ENCODE measurements around the gene IL2. TPM values are rescaled to one million over a fixed set of nuclear protein-coding genes. Genes with fewer than 3 reads are reported as not detected.

The IL2 gene
- total RNA-seq, 1 experiment from 2014 or later, result 0.61 TPM

DNA sequence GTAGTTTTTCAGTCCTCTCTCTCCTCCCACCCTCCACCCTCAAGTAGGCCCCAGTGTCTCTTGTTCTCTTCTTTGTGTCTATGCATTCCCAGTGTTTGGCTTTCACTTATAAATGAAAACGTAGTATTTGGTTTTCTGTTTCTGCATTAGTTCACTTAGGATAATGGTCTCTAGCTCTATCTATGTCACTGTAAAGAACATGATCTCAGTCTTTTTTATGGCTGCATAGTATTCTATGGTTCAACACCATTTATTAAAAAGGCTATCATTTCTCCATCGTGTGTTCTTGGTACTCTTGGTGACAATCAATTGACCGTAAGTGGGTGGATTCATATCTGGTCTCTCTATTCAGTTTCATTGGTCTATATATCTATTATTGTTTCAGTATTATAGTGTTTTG lies 18.7 kb upstream of the IL2 start:
- Mint-ChIP-seq H3K4me1 (no peaks in the 10 kb centered on the region), H3K9me3 (peaks cover 11% of the 10 kb centered on the region), H3K36me3 (no peaks in the 10 kb centered on the region), H3K27ac (no peak overlapping the region), H3K27me3 (ENCODE audit: low read depth) (no peaks in the 10 kb centered on the region), H3K4me3 (no peak overlapping the region)
- ATAC-seq, result no peak
- ChIA-PET POLR2A (no interaction called here), CTCF (no interaction called here)
- no peak for TF ChIP-seq FOXJ3 (CRISPR knock-in tag; IDR thresholded peaks at IDR 0.05; ENCODE audit: borderline replicate concordance)
- no peak for TF ChIP-seq ETV6 (CRISPR knock-in tag; IDR thresholded peaks at IDR 0.05)
- DNase-seq (ENCODE audit: low spot score), result no peak

DNA sequence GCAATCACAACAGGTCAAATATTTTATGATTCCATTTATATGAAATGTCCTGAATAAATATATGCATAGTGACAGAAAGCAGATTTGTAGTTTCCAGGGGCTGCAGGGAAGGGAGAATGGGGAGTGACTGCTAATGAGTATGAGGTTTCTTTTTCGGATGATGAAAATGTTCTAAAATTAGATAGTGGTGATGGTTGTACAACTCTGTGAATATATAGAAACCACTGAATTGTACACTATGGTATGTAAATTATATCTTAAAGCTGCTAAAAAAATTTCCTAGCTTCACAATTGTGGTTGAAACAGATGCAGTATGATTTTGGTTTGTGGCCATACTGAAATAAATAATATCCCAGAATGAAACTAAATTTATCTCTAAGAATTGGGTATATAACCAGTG lies 12.9 kb upstream of the IL2 start:
- Mint-ChIP-seq H3K27ac (no peak overlapping the region), H3K4me1 (no peaks in the 10 kb centered on the region), H3K9me3 (peaks cover 48% of the 10 kb centered on the region), H3K36me3 (peaks cover 7% of the 10 kb centered on the region; the same call in 1 of the 2 replicates), H3K4me3 (no peak overlapping the region), H3K27me3 (ENCODE audit: low read depth) (no peaks in the 10 kb centered on the region)
- CTCF ChIA-PET, result no interaction called here
- TF ChIP-seq ZNF317 (CRISPR knock-in tag; IDR thresholded peaks at IDR 0.05; ENCODE audit: borderline replicate concordance, low read depth), result no peak
- no peak for TF ChIP-seq CBFB (CRISPR knock-in tag; IDR thresholded peaks at IDR 0.05; ENCODE audit: low read depth)
- TF ChIP-seq ZNF671 (CRISPR knock-in tag; IDR thresholded peaks at IDR 0.05), result no peak
- TF ChIP-seq, protein P1, sequence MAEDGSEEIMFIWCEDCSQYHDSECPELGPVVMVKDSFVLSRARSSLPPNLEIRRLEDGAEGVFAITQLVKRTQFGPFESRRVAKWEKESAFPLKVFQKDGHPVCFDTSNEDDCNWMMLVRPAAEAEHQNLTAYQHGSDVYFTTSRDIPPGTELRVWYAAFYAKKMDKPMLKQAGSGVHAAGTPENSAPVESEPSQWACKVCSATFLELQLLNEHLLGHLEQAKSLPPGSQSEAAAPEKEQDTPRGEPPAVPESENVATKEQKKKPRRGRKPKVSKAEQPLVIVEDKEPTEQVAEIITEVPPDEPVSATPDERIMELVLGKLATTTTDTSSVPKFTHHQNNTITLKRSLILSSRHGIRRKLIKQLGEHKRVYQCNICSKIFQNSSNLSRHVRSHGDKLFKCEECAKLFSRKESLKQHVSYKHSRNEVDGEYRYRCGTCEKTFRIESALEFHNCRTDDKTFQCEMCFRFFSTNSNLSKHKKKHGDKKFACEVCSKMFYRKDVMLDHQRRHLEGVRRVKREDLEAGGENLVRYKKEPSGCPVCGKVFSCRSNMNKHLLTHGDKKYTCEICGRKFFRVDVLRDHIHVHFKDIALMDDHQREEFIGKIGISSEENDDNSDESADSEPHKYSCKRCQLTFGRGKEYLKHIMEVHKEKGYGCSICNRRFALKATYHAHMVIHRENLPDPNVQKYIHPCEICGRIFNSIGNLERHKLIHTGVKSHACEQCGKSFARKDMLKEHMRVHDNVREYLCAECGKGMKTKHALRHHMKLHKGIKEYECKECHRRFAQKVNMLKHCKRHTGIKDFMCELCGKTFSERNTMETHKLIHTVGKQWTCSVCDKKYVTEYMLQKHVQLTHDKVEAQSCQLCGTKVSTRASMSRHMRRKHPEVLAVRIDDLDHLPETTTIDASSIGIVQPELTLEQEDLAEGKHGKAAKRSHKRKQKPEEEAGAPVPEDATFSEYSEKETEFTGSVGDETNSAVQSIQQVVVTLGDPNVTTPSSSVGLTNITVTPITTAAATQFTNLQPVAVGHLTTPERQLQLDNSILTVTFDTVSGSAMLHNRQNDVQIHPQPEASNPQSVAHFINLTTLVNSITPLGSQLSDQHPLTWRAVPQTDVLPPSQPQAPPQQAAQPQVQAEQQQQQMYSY (CRISPR knock-in tag; IDR thresholded peaks at IDR 0.05), result no peak
- TF ChIP-seq NR2C2 (CRISPR knock-in tag; IDR thresholded peaks at IDR 0.05), result no peak
- TF ChIP-seq ATF1 (CRISPR knock-in tag; IDR thresholded peaks at IDR 0.05), result no peak
- TF ChIP-seq, protein P2, sequence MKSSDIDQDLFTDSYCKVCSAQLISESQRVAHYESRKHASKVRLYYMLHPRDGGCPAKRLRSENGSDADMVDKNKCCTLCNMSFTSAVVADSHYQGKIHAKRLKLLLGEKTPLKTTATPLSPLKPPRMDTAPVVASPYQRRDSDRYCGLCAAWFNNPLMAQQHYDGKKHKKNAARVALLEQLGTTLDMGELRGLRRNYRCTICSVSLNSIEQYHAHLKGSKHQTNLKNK (CRISPR knock-in tag; IDR thresholded peaks at IDR 0.05), result no peak
- no peak for TF ChIP-seq ZNF263 (CRISPR knock-in tag; IDR thresholded peaks at IDR 0.05; ENCODE audit: low read depth)
- TF ChIP-seq, protein P3, sequence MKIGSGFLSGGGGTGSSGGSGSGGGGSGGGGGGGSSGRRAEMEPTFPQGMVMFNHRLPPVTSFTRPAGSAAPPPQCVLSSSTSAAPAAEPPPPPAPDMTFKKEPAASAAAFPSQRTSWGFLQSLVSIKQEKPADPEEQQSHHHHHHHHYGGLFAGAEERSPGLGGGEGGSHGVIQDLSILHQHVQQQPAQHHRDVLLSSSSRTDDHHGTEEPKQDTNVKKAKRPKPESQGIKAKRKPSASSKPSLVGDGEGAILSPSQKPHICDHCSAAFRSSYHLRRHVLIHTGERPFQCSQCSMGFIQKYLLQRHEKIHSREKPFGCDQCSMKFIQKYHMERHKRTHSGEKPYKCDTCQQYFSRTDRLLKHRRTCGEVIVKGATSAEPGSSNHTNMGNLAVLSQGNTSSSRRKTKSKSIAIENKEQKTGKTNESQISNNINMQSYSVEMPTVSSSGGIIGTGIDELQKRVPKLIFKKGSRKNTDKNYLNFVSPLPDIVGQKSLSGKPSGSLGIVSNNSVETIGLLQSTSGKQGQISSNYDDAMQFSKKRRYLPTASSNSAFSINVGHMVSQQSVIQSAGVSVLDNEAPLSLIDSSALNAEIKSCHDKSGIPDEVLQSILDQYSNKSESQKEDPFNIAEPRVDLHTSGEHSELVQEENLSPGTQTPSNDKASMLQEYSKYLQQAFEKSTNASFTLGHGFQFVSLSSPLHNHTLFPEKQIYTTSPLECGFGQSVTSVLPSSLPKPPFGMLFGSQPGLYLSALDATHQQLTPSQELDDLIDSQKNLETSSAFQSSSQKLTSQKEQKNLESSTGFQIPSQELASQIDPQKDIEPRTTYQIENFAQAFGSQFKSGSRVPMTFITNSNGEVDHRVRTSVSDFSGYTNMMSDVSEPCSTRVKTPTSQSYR (CRISPR knock-in tag; IDR thresholded peaks at IDR 0.05), result no peak
- TF ChIP-seq ELF4 (CRISPR knock-in tag; IDR thresholded peaks at IDR 0.05; ENCODE audit: low read depth), result no peak
- TF ChIP-seq, protein P4, sequence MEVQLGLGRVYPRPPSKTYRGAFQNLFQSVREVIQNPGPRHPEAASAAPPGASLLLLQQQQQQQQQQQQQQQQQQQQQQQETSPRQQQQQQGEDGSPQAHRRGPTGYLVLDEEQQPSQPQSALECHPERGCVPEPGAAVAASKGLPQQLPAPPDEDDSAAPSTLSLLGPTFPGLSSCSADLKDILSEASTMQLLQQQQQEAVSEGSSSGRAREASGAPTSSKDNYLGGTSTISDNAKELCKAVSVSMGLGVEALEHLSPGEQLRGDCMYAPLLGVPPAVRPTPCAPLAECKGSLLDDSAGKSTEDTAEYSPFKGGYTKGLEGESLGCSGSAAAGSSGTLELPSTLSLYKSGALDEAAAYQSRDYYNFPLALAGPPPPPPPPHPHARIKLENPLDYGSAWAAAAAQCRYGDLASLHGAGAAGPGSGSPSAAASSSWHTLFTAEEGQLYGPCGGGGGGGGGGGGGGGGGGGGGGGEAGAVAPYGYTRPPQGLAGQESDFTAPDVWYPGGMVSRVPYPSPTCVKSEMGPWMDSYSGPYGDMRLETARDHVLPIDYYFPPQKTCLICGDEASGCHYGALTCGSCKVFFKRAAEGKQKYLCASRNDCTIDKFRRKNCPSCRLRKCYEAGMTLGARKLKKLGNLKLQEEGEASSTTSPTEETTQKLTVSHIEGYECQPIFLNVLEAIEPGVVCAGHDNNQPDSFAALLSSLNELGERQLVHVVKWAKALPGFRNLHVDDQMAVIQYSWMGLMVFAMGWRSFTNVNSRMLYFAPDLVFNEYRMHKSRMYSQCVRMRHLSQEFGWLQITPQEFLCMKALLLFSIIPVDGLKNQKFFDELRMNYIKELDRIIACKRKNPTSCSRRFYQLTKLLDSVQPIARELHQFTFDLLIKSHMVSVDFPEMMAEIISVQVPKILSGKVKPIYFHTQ (CRISPR knock-in tag; IDR thresholded peaks at IDR 0.05), result no peak
- TF ChIP-seq, protein P5, sequence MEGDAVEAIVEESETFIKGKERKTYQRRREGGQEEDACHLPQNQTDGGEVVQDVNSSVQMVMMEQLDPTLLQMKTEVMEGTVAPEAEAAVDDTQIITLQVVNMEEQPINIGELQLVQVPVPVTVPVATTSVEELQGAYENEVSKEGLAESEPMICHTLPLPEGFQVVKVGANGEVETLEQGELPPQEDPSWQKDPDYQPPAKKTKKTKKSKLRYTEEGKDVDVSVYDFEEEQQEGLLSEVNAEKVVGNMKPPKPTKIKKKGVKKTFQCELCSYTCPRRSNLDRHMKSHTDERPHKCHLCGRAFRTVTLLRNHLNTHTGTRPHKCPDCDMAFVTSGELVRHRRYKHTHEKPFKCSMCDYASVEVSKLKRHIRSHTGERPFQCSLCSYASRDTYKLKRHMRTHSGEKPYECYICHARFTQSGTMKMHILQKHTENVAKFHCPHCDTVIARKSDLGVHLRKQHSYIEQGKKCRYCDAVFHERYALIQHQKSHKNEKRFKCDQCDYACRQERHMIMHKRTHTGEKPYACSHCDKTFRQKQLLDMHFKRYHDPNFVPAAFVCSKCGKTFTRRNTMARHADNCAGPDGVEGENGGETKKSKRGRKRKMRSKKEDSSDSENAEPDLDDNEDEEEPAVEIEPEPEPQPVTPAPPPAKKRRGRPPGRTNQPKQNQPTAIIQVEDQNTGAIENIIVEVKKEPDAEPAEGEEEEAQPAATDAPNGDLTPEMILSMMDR (IDR thresholded peaks at IDR 0.05), result no peak
- TF ChIP-seq, protein P6, sequence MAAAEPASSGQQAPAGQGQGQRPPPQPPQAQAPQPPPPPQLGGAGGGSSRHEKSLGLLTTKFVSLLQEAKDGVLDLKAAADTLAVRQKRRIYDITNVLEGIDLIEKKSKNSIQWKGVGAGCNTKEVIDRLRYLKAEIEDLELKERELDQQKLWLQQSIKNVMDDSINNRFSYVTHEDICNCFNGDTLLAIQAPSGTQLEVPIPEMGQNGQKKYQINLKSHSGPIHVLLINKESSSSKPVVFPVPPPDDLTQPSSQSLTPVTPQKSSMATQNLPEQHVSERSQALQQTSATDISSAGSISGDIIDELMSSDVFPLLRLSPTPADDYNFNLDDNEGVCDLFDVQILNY (CRISPR knock-in tag; IDR thresholded peaks at IDR 0.05), result no peak
- TF ChIP-seq CREB1 (CRISPR knock-in tag; IDR thresholded peaks at IDR 0.05), result no peak
- no peak for DNase-seq (ENCODE audit: low spot score)
- POLR2A ChIA-PET, result no interaction called here
- no peak for ATAC-seq
